ENCODE measurements around the gene FAM83F.

- no peak for TF ChIP-seq CTCF (IDR thresholded peaks at IDR 0.05)
- TF ChIP-seq POLR2A (IDR thresholded peaks at IDR 0.05) = no peak
- no peak for TF ChIP-seq EP300 (IDR thresholded peaks at IDR 0.05)
Measured at GRCh38 chr22:39965748-39966147, 29.0 kb upstream of the FAM83F start.

All from ovary (tissue), 3 donors.